MCF 10A (cell line): ENCODE measurements around the gene NUDT4. TPM values are rescaled to one million over a fixed set of nuclear protein-coding genes. Genes with fewer than 3 reads are reported as not detected.

Experiments used
- BruUV-seq: library from RNA; stranded (reverse); fragments of 400-500 nt; replicated peaks from 2 replicates; lab custom pipeline; 2021; lab: Mats Ljungman, UMichigan
- CTCF ChIA-PET: fragments of 300-600 bp; sonication (Branson Sonifier 250); formaldehyde crosslinking; extraction: SDS; loops from one replicate; lab custom pipeline; 2021; ENCODE audit warnings: antibody characterized with exemption, inconsistent platforms; lab: Yijun Ruan, JAX
- POLR2A ChIA-PET: fragments of 300-600, 350-650 bp; sonication (Branson Sonifier 250); formaldehyde crosslinking; extraction: SDS; loops from one replicate; lab custom pipeline; 2020; ENCODE audit warnings: antibody characterized with exemption, inconsistent platforms; lab: Yijun Ruan, JAX
- DNase-seq: peaks from one replicate; pipeline ENCODE4 v3.0.0-alpha.2; 2018; ENCODE audit not compliant: unreplicated experiment
- H3K27ac Mint-ChIP-seq: one replicate; pipeline ENCODE4 v1.8.0; 2022; ENCODE audit warnings: mild to moderate bottlenecking, low read depth, mixed read lengths; ENCODE audit not compliant: unreplicated experiment
- H3K27me3 Mint-ChIP-seq: one replicate; pipeline ENCODE4 v1.8.0; 2022; ENCODE audit warnings: mixed read lengths; ENCODE audit not compliant: insufficient read depth, unreplicated experiment
- H3K36me3 Mint-ChIP-seq: one replicate; pipeline ENCODE4 v1.8.0; 2022; ENCODE audit warnings: mild to moderate bottlenecking, moderate library complexity, mixed read lengths; ENCODE audit not compliant: insufficient read depth, unreplicated experiment
- H3K4me1 Mint-ChIP-seq: one replicate; pipeline ENCODE4 v1.8.0; 2022; ENCODE audit warnings: mixed read lengths; ENCODE audit not compliant: insufficient read depth, unreplicated experiment
- H3K4me3 Mint-ChIP-seq: one replicate; pipeline ENCODE4 v1.8.0; 2022; ENCODE audit warnings: mild to moderate bottlenecking, moderate library complexity, mixed read lengths; ENCODE audit not compliant: unreplicated experiment
- H3K9me3 Mint-ChIP-seq: one replicate; pipeline ENCODE4 v1.8.0; 2022; ENCODE audit warnings: mixed read lengths; ENCODE audit not compliant: unreplicated experiment
- intact Hi-C: fragments of 100-400 bp; cut with micrococcal nuclease; formaldehyde crosslinking; loops from 2 replicates; pipeline ENCODE4 v1.14.1; 2022
- total RNA-seq: library from RNA; stranded (reverse); gene quantifications from 2 replicates; pipeline ENCODE4 v1.2.3, GENCODE V29; 2022
- TF ChIP-seq, protein P1 (sequence below): fragments of 200-600 bp; IDR thresholded peaks from one replicate; pipeline ENCODE4 v1.8.0; 2022; ENCODE audit warnings: antibody characterized with exemption, mild to moderate bottlenecking; ENCODE audit not compliant: unreplicated experiment

Gene NUDT4
- total RNA-seq, 1 experiment from 2014 or later, result 79.8 TPM

DNA sequence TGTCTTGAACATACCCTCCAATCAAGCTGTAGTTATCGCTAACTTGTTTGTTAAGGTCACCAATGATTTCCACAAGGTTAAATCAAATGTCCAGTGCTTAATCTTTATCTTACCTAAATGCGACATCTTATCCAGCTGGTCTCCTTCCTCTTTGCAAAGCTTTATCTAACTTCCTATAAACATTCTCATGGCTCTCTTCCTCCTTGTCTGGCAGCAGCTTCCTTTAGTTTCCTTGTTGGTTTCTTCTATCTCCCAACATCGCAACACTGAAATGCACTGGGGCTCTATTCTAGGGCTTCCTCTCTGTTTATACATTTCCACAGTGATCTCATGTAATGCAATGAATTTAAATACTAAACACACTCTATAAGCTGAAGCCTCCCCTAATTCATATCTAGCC, 35.3 kb downstream of the NUDT4 start:
- intact Hi-C loops, result loop anchor here (10.0 kb wide), 1 partner anchor 692 kb away; no protein-coding TSS in a partner anchor
- H3K36me3 Mint-ChIP-seq, result peaks cover 19% of the 10 kb centered on the region
- TF ChIP-seq, protein P1, sequence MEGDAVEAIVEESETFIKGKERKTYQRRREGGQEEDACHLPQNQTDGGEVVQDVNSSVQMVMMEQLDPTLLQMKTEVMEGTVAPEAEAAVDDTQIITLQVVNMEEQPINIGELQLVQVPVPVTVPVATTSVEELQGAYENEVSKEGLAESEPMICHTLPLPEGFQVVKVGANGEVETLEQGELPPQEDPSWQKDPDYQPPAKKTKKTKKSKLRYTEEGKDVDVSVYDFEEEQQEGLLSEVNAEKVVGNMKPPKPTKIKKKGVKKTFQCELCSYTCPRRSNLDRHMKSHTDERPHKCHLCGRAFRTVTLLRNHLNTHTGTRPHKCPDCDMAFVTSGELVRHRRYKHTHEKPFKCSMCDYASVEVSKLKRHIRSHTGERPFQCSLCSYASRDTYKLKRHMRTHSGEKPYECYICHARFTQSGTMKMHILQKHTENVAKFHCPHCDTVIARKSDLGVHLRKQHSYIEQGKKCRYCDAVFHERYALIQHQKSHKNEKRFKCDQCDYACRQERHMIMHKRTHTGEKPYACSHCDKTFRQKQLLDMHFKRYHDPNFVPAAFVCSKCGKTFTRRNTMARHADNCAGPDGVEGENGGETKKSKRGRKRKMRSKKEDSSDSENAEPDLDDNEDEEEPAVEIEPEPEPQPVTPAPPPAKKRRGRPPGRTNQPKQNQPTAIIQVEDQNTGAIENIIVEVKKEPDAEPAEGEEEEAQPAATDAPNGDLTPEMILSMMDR, result no peak
- H3K27ac Mint-ChIP-seq, result peak overlapping the region; percentile 7
- DNase-seq, result no peak
- no TSS peak for BruUV-seq
- no peaks in the 10 kb centered on the region for H3K27me3 Mint-ChIP-seq
- H3K4me3 Mint-ChIP-seq, result no peak overlapping the region
- ChIA-PET CTCF (interaction anchor here (0.7 to 1.5 kb wide), 3 partner anchors 9 to 426 kb away, joined by 4 to 5 read pairs (median 4); no protein-coding TSS in a partner anchor), POLR2A (interaction anchor here (1.5 kb wide), 1 partner anchor 410 kb away, joined by 3 read pairs; no protein-coding TSS in a partner anchor)
- H3K9me3 Mint-ChIP-seq, result no peaks in the 10 kb centered on the region
- H3K4me1 Mint-ChIP-seq, result peaks cover 37% of the 10 kb centered on the region

DNA sequence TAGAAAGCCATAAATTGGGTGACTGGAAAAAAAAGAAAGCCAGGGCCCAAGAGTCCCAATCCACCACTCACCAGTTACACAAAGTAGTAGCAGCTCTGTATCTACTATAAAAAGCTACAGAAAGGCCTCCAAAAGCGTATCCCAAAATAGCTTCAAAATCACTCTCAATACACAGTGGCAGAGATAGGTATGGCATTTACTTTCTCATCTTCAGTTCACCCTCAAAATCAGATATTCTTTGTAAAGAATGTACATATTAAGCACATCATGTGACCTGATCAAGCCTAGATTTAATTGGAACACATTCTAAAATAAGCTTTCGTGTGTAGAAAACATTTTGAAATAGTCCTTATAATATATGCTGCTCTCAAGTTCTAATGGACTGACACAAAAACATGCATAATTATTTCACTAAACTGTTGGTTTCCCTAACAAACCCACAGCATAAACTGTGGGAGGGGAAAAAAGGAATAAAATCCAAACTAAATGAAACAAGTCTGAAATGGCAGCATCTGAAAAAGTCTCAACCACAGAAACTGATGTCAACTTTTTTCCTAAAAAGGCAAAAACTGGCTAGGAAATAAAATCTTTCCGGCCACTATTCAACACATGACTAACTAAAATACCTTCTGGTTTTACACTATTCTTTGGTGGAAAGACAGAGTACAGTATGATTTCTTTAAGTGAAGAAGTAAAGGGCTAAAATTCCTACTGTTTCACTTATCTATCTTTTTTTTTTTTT, 38.2 kb downstream of the NUDT4 start:
- Mint-ChIP-seq H3K4me1 (peaks cover 49% of the 10 kb centered on the region), H3K4me3 (no peak overlapping the region), H3K36me3 (peaks cover 4% of the 10 kb centered on the region), H3K9me3 (no peaks in the 10 kb centered on the region), H3K27me3 (no peaks in the 10 kb centered on the region), H3K27ac (no peak overlapping the region)
- no TSS peak for BruUV-seq
- ChIA-PET POLR2A (interaction anchor here (0.6 to 1.5 kb wide), 4 partner anchors 26 to 486 kb away, joined by 3 to 4 read pairs (median 4); no protein-coding TSS in a partner anchor), CTCF (interaction anchor here (1.3 kb wide), 1 partner anchor 429 kb away, joined by 7 read pairs; no protein-coding TSS in a partner anchor)
- TF ChIP-seq, protein P1, result no peak
- intact Hi-C loops, result loop anchor here (10.0 kb wide), 1 partner anchor 689 kb away; no protein-coding TSS in a partner anchor
- DNase-seq, result no peak

DNA sequence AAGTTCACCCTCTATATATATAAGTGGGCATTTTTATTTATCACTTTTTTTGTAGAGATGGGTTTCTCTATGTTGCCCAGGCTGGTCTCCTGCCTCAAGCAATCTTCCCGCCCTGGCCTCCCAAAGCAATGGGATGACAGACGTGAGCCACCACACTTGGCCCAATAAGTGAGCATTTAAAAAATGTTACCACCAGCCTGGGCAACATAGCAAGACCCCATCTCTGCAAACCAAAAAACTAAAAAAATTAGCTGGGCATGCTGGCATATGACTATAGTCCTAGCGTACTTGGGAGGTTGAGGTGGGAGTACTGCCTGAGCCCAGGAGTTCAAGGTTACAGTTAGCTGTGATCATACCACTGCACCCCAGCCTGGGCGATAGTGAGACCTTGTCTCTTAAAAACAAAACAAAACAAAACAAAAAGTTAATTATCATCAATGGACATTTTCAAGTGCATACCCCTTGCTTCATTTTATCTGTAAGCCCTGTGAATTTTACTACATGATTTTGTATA, 40.3 kb downstream of the NUDT4 start:
- POLR2A ChIA-PET, result interaction anchor here (0.7 kb wide), 1 partner anchor 65 kb away, joined by 4 read pairs; no protein-coding TSS in a partner anchor

More for the DNA sequence above, 40.3 kb downstream of the NUDT4 start:
- BruUV-seq, result no TSS peak
- CTCF ChIA-PET, result interaction anchor here (0.6 to 3.5 kb wide), 3 partner anchors 389 to 597 kb away, joined by 3 to 31 read pairs (median 3); no protein-coding TSS in a partner anchor
- Mint-ChIP-seq H3K27ac (no peak overlapping the region), H3K4me3 (no peak overlapping the region), H3K36me3 (no peaks in the 10 kb centered on the region), H3K27me3 (no peaks in the 10 kb centered on the region), H3K9me3 (no peaks in the 10 kb centered on the region), H3K4me1 (peaks cover 44% of the 10 kb centered on the region)
- no peak for DNase-seq
- intact Hi-C loops, result loop anchor here (10.0 kb wide), 1 partner anchor 687 kb away; no protein-coding TSS in a partner anchor
- TF ChIP-seq, protein P1, result no peak
